HG03432 (cell line): ENCODE measurements around the gene FOXO3.

ENCODE experiments used
- ATAC-seq: cut with Tn5 transposase; IDR thresholded peaks from one replicate; pipeline ENCODE4 v1.9.1; 2021; ENCODE audit warnings: mild to moderate bottlenecking, moderate library complexity; ENCODE audit not compliant: unreplicated experiment

The FOXO3 gene

DNA sequence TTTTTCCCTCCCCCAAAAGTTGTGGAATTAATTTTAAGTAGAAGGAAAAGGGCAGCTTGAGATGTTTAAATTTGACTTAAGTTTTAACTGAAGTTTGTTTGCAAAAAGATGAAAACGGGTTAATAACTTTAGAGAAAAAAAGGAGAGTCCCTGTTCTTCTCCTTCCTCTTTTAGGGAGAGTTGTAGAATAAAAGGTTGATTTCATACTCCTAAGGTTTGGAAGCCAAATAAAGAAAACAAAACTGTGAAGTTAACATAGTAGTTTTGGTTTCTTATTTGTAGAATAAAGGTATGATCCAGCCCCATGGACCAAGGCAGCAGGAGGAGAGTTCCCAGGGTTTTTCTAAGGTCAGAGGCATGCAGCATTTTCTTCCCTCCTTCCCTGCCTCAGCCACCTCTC is 33.4 kb downstream of the FOXO3 start:
- no peak for ATAC-seq

DNA sequence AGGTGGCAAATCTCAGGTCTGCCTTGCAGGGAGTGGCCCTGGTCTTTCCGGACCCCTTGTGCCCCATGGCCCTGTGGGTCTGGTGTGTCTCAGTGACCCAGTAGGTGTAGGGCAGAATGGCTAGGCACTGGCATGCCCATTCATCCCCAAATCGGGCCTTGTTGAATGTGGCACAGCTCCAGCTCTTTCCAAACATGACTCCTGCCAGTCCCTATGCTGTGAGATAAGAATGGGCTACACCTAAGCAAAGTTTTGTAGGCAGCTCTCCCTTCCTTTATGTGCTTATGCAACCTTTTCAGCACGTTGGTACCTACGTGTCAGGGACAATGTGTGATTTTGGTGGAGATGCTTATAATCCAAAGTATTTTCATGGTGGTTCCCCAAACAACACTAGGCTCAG is 33.9 kb downstream of the FOXO3 start:
- no peak for ATAC-seq

DNA sequence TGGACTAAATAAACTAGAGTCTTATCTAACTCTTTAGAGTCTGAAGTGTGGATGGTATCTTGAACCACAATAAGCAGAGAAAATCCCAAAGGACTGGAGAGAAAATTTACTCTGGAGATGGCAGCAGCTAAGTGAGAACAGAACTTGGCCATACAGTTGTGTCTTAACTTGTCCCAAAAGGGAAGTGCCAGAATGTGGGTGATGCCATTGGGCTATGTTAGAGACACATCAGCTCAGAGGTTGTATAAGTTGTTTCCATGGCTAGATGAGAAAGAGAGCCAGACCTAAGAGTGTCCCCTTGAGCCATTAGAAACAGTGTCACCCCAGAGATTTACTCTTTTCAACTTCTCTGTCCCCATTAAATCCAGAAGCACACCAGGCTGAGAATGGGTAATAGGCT is 36.2 kb downstream of the FOXO3 start:
- ATAC-seq = no peak

DNA sequence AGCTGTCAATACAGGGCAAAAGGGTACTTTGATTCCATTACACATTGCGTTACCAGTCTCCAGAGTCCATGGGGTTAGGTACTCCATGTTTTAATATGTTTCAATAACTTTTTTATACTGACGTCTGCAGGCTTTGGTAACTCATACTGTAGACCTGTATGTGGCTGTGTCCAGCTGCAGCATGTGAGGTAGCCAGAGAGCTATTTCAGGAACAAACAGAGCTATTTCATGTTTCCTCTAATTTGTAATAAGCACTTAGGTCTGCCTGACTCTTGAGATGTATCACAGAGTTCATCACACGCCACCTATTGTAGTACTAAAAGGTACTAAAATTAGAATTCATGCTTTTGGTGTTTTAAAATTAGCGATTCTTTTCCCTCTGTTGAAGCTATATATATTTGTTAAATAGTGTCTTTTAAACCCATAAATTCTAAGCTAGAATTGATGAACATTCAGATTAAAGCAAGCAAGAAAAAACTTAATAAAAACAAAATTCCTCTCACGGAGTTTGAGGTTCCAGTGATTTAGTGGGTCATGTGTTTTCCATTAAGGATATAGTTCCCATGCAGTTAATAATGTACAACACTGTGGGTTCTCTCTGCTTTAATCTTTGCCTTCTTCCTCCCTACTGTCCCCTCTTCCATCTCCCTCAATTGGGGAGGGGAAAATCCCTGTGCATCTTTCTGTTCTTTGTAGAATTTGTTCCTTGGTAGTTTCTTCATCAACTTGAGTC is 37.0 kb downstream of the FOXO3 start:
- peak; percentile 54 for ATAC-seq

DNA sequence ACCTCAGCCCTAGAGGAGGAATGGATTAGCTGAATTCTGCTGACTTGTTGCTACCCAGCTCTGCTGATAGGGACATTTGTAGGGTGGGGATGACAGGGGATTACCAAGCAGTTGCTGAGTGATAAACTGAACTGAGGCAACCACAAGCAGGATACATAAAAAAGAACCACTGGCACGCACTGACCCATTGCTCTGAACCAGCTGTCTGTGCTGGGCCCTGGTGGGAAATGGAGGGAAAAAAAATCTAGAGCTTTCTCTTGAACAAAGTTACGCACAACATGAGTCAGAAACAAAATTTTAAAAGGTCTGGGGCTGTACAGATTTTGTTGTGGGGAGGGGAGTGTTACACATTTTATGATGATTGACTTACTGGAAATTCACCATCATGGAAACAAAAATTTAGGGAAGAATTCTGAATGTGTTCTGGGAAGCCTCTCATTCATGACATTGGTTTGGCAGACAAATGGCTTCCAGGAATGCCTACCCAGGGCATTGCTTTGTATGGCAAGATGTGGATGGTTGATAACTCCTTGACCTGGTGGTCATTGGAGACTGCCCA is 37.7 kb downstream of the FOXO3 start:
- ATAC-seq = peak; percentile 91

DNA sequence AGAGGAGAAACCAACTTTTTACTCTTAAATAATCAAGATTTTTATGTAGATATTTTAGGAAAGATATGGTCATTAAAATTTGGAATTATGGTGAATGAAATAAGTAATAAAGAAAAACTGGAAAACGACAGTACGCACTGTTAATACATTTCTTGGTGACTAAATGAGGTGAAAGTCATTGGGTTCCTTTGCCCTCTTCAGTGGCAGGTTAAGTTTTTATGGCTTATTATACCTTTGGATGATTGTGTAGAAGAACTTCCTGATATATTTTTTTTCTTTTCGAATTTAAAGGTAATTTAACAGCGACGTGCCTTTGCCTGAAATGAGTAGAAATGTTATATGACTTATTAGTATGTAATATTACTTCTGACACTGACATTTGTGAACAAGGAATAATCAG is 43.4 kb downstream of the FOXO3 start:
- ATAC-seq = no peak

DNA sequence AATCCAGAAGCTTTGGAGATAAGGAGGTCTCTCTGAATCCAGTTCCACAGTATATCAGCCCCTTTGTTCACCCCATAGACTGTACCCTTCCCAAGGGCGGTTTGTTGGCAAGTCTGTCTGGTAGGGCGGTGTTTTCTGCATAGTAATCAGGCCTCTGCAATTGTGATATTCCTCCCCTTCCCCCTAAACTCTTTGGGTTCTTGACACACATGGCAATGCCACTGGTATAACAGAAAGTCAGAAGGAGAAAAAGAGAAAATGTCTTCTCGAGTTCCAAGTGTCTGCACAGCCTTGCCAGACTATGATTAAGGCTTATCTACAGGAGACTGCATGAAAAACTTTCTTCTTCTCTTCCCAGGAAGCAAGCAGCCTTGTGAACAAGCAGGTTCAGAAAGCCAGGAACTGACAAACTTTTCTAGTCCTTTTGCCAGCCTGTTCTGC is 45.6 kb downstream of the FOXO3 start:
- no peak for ATAC-seq

DNA sequence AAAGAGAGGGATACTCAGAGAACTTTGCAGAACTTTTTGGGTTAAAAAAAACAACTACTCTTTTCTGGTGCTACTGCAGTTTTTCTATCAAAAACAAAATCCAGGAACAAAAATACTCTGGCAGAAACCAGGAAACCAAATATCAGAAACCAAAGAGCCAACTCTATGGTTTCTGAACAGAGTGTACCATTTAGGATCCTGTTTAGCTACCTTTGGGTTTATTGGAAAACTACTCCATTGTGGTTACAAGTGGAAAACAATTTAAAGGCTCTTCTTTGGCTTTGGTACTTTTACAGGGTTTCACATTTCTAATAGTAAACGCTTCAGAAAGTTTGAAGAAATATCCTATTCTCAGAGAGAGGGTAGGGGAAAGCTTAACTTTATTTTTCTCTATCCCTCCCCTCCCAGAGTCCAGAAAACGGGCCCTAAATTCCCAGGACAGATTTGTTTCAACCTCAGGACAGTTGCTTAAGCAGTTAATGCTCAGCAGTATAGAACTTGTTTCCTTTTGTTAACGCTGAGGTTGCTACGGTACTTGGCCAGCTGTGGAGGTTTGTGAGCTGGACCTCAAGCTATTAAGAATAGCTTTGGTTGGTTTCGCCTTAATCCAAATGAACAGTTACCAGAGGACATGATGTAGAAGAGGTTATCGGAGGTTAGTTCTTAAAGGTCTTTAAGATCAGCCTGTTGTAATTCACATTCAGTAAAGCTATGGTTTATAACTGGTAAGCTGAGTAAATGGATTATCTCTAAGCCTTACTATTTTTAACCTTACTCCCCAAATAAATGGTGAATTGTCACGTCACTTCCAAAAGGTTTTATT is 47.9 kb downstream of the FOXO3 start:
- ATAC-seq = no peak

DNA sequence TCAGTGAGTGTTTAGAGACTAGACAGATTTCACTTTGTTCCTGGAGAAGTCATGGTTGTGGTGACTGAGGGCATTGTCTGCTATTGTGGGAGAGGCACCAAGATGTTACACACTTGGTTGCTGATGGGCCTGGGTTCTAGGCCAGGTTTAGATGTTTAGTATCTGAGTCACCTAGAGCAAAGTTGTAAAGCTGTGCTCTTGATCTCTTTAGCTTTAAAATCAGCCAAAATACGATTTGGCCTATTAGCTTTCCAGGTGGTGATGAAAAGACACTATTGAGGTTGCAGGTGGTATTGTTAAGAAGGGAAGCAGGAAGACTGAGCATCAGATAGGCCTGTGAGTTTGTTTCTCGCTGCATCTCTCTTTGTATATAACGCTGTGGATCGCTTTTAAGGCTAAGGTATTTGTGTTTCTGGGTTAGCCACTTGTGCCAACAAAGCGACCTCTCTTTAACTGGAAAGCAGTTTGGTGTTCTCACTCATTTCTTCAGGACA is 48.6 kb downstream of the FOXO3 start:
- no peak for ATAC-seq

DNA sequence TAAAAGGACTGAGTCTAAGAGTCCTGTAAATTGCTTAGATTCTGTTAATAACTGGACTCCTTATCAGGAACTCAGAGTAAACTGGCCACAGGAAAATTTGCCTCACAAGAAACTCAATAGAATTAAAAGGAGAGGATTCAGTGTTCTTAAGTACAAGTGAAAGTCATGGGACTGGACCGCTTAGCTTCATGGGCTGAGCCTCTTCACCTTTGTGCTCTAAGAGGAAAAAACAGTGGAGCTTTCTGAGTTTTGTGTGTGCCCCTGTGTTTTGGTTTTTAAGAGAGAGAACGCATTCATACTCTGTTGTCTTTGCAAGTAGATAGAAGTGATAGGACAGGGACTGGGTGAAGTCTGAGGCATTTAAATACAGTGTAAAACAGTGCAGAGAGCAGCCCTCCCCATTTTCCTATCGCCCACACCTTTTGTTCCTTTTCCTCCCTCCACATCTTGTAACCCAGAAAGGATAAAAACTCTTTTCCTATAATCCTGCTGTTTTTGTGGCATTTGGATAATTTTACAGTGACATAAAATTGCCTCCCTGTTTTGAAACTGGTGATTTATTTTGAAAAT is 49.6 kb downstream of the FOXO3 start:
- no peak for ATAC-seq

DNA sequence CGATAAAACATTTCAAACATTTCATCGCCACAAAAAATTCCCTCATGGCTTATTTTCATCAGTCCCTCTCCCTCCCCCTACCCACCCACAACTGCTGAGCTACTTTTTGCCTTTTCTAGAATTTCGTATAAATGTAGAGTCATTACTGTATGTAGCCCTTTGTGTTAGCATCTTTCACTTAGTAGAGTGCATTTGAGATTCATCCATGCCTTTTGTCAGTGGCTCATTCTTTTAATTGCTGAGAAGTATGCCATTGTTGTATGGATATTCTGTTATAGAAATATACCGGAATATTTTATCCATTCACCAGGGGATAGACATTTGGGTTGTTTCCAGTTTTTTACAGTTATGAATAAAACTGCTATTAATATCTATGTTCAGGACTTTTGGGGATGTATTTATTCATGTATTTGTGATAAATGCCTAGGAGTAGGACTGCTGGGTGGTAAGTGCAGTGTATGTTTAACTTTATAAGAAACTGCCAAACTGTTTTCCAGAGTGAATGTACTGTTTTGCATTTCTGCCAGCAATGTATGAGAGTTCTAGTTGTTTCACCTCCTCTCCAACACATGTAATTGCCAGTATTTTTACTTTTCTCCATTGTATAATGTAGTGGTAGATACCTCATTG is 50.4 kb downstream of the FOXO3 start:
- no peak for ATAC-seq

DNA sequence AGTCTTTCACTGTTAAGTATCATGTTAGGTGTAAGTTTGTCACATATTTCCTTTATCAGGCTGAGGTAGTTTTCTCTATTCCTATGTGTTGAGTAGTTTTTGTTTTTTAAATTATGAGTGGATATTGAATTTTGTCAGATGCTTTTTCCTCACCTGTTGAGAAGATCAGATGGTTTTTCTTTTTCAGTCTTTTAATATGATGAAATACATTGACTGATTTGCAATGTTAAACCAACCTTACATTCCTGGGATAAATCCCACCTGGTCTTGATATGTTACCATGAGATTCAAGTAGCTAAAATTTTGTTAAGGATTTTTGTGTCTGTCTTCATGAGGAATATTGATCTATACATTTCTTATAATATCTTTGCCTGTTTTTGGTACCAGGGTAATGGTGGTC is 52.1 kb downstream of the FOXO3 start:
- no peak for ATAC-seq

DNA sequence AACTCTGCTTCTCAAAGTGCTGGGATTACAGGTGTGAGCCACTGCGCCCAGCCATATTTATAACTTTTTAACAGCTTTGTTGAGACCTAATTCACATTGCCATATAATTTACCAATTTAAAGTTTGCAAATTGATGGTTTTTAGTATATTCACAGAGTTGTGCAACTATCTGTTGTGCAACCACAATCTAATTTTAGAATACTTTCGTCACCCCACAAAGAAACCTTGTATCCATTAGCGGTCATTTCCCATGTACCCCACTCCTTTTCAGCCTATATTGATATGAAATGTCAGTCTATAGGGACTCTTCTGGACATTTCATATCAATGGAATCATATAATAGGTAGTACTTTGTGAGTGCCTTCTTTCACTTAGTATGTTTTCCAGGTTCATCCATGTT is 55.8 kb downstream of the FOXO3 start:
- no peak for ATAC-seq

DNA sequence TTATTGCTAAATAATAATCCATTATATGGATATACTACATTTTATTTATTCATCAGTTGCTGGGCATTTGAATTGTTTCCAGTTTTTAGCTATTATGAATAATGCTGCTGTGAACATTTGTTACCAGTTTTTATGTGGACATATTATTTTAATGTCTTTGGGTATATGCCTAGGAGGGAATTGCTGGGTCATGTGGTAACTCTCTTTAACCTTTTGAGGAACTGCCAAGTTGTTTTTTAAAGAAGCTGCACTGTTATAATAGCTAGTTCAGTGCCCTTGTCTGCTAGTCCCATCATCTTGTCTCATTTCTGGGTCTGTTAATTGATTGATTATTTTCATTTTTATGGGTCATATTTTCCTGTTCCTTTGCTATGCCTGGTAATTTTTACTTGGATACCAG is 56.3 kb downstream of the FOXO3 start:
- ATAC-seq = no peak

DNA sequence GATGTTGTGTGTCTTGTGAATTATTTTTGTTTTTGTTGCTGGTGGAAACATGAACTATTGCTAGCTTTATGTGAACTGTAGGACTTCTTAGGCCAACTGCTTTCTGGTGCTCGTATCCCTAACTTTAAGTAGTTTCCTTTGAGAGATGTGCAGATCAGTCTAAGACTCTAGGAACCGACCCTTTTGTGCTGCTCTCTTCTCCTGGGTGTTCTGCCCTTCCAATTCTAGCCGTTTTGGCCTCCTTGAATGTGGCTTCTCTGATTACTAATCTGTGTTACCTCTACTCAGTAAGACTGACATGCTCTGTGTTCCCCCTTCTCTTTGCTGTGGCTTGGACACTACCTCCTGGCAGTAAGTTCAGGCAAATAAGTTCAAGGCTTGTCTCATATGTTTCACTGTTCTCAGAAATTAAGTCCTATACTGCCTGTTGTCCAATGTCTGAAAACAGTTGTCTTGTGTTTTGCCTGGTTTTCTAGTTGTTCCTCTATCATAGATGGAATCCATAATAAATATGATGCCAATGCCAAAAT is 58.0 kb downstream of the FOXO3 start:
- no peak for ATAC-seq

DNA sequence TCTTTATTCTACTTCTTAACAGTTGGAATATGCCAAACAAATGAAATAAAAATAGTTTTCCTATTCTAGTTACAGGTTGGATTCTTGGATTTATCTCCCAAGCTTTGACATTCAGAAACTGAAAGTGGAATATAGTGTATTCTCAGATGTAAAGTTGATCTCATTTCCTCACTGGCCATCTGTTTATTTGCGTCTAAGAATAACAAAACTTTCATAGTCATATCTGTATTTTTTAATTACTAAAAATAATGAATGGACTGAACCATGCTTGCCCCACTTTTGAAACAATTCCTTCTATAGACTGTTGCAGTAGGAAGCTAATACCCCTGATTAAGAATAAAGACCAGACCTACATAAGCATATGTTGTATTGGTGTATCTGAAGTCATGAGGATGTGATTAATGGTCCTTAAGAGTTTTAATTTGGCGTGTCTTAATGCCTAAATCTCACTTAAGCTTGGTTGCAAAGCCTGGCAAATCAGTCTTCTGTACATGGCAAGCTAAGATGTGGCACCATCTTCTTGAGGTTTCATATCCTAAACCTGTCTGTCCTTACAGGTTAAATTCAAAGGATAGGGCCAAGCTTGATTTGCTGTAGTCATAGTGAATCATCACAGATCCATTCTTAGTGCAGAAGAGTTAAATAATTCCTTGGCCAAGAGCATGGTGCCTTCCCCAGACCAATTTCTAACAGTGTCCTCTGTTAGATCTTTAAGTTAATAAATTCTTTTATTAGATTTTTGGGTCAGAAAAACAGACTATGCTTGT is 58.9 kb downstream of the FOXO3 start:
- ATAC-seq = no peak

DNA sequence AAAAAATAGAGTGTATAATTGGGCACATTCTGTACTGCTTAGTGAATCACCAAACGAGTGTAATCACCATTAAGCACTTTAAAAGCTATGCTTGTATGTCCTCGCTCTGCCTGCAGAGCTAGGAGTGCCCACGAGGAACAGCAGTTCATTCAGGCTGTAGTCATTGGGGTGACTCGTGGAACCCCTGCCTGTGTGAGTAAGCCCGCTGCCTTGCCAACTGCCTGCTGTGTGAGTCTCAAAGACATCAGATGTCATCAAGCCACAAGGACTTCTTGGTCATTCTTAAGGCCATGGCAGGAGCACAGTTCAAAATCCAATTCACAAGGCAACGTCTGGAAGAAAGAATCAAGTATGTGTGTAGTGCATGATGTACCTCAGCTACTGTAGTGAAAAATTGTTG is 60.4 kb downstream of the FOXO3 start:
- no peak for ATAC-seq

DNA sequence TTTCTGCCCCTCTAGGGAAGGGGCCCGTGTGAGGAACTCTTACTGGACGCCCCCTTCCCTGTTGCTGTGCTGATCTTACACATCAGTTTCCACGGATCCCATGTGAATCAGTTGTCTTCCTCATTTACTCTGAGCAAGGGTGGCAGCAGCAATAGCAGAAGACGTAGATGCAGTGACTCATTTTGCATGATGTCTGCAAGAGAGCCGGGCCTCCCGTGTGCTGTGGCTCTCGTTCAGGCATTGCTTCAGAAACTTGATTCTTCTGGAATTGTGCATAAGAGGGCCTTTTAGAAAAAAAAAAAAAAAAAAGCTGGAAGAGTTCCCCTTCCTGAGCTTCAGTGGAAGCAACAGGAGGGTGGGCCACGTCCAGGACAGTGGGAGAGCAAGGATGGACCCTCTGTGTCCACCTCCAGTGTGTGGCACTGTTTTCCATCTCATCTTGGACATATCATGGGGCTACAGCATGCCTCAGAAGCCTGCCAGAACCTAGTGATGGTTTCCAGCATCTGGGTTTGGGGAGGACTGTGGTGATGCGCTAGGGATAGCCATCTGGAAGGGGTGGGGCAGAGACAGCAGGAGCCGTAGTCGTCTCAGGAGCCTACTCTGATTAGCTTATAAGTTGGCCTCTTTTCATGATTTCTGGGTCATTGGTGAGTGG is 62.1 kb downstream of the FOXO3 start:
- ATAC-seq = no peak

DNA sequence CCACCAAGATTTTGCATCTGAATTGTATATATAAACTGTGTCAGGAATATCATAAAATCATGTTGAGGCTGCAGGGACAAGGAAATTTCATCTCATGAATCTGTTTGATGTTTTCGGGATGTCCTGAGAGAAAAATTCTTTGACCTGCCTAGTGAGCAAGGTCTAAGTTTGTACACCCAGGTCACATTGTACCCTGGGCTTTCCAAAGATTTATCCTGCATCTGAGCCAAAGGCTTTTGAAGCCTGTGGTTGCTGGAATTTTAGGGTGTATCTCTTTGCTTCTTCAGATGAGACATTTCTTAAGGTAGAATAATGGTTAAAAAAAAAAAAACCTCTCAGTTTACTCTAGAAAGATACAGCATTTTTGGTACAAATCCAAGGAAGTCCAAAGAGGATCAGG is 63.3 kb downstream of the FOXO3 start:
- no peak for ATAC-seq

DNA sequence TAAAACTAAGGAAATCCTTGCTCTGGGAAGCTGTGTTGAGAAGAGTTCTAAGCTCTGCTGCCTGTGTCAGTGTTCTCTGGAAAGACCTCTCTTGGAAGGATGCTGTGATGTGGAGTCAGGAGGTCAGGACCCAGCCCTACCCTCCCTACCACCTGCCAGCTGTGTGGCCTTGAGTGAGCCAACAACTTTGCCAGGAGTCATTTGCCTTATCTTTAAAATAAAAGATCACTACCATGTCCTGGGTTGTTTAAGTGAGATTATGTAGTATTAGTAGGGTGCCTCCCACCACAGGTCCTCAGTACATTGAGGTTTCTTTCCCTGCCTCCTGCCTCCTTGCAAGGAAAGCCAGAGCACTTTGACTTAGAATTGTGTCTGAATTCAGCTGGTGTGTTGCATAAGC is 64.9 kb downstream of the FOXO3 start:
- no peak for ATAC-seq
